SK-N-SH (cell line): Measurements from ENCODE around the gene PSMG4. TPM values are rescaled to one million over a fixed set of nuclear protein-coding genes. Genes with fewer than 3 reads are reported as not detected.

ENCODE experiments used
- CTCF ChIA-PET: fragments of 300-600, 350-600 bp; formaldehyde crosslinking; extraction: SDS; loops from one replicate; lab custom pipeline; 2021; lab: Yijun Ruan, JAX
- POLR2A ChIA-PET: fragments of 350-600 bp; sonication (Branson Sonifier 250); formaldehyde crosslinking; extraction: SDS; loops from one replicate; lab custom pipeline; 2020; ENCODE audit warnings: antibody characterized with exemption, inconsistent platforms; lab: Yijun Ruan, JAX
- DNase-seq: peaks from one replicate; pipeline ENCODE4 v3.0.0; 2012
- H2AFZ ChIP-seq: fragments of 200-600 bp; sonication (generic); 2 replicates; pipeline ENCODE4 v1.8.1; 2016; ENCODE audit warnings: antibody characterized with exemption, mild to moderate bottlenecking, low read depth
- H3F3A ChIP-seq: fragments of 200-600 bp; sonication (generic); replicated peaks from 2 replicates; pipeline ENCODE3; 2016; ENCODE audit warnings: antibody characterized with exemption, mild to moderate bottlenecking; ENCODE audit not compliant: insufficient read depth
- H3K27ac ChIP-seq, 2 experiments: fragments of 200-500 bp in 1 of 2; fragments of 200-600 bp in 1 of 2; sonication (Bioruptor generic) in 1 of 2; sonication (generic), shearing (Covaris generic) in 1 of 2; 2 replicates each; pipeline versions ENCODE4 v1.5.1 to v1.6.1; 2014 to 2016; ENCODE audit warnings: low read depth in 2 of 2, inconsistent platforms in 1 of 2, low read length in 1 of 2, mild to moderate bottlenecking in 1 of 2, mixed read lengths in 1 of 2
- H3K27me3 ChIP-seq: fragments of 200-600 bp; sonication (generic), shearing (Covaris generic); 2 replicates; pipeline ENCODE4 v1.6.1; 2016; ENCODE audit warnings: mixed run types; ENCODE audit not compliant: insufficient read depth
- H3K36me3 ChIP-seq, 2 experiments: fragments of 200-500 bp in 1 of 2; fragments of 200-600 bp in 1 of 2; sonication (Bioruptor generic) in 1 of 2; sonication (generic) in 1 of 2; replicated peaks in 1 of 2; 2 replicates each; pipeline versions ENCODE3 to v1.5.1; 2014 to 2016; ENCODE audit warnings: low read length in 1 of 2, mild to moderate bottlenecking in 1 of 2; ENCODE audit not compliant: insufficient read depth in 2 of 2, control insufficient read depth in 1 of 2
- H3K4me1 ChIP-seq, 2 experiments: fragments of 200-500 bp in 1 of 2; fragments of 200-600 bp in 1 of 2; sonication (Bioruptor generic) in 1 of 2; sonication (generic), shearing (Covaris generic) in 1 of 2; 2 replicates each; pipeline versions ENCODE4 v1.5.1 to v1.6.1; 2014 to 2016; ENCODE audit warnings: low read depth in 1 of 2, low read length in 1 of 2, mixed run types in 1 of 2; ENCODE audit not compliant: insufficient read depth in 2 of 2, control insufficient read depth in 1 of 2
- H3K4me2 ChIP-seq: fragments of 200-600 bp; sonication (generic), shearing (Covaris generic); 2 replicates; pipeline ENCODE4 v1.6.1; 2017; ENCODE audit warnings: mixed run types
- H3K4me3 ChIP-seq, 2 experiments: fragments of 200-500 bp in 1 of 2; fragments of 200-600 bp in 1 of 2; sonication (Bioruptor generic) in 1 of 2; sonication (generic), shearing (Covaris generic) in 1 of 2; 2 replicates each; pipeline versions ENCODE4 v1.5.1 to v1.8.1; 2014 to 2016; ENCODE audit warnings: low read depth in 2 of 2, inconsistent platforms in 1 of 2, low read length in 1 of 2, mild to moderate bottlenecking in 1 of 2, mixed read lengths in 1 of 2, moderate library complexity in 1 of 2
- H3K79me2 ChIP-seq: fragments of 200-600 bp; sonication (generic); 2 replicates; pipeline ENCODE4 v1.8.1; 2017; ENCODE audit warnings: mild to moderate bottlenecking; ENCODE audit not compliant: insufficient read depth
- H3K9ac ChIP-seq: fragments of 200-600 bp; sonication (generic); 2 replicates; pipeline ENCODE4 v1.6.1; 2017; ENCODE audit warnings: mixed run types
- H3K9me2 ChIP-seq: fragments of 200-600 bp; sonication (generic); 2 replicates; pipeline ENCODE4 v1.6.1; 2017; ENCODE audit warnings: mixed run types
- H3K9me3 ChIP-seq: fragments of 200-600 bp; sonication (generic); 2 replicates; pipeline ENCODE4 v1.6.1; 2017; ENCODE audit warnings: mixed run types, mild to moderate bottlenecking, moderate library complexity
- H4K20me1 ChIP-seq: fragments of 200-600 bp; sonication (generic); 2 replicates; pipeline ENCODE4 v1.6.1; 2017; ENCODE audit warnings: mild to moderate bottlenecking, mixed run types; ENCODE audit not compliant: insufficient read depth
- CHD2 ChIP-seq: fragments of 150-350 bp; IDR thresholded peaks from 2 replicates; pipeline ENCODE4 v1.6.1; 2018; ENCODE audit warnings: low read length; ENCODE audit not compliant: partially characterized antibody
- CTCF ChIP-seq: fragments of 200-600 bp; sonication (generic); IDR thresholded peaks from 2 replicates; pipeline ENCODE4 v1.6.1; 2017; ENCODE audit warnings: antibody characterized with exemption, mild to moderate bottlenecking, moderate library complexity
- EP300 ChIP-seq, 2 experiments: IDR thresholded peaks; 2 replicates each; pipeline versions ENCODE4 v1.4.0 to v1.6.1; 2012; ENCODE audit warnings: borderline replicate concordance in 1 of 2, low read depth in 1 of 2, low read length in 1 of 2
- FOSL2 ChIP-seq: IDR thresholded peaks from 2 replicates; pipeline ENCODE4 v1.4.0; 2012; ENCODE audit warnings: low read depth, mild to moderate bottlenecking, moderate library complexity, borderline replicate concordance
- FOXJ3 ChIP-seq: sonication (generic); formaldehyde crosslinking; IDR thresholded peaks from 2 replicates; pipeline ENCODE4 v1.5.1; 2020; ENCODE audit warnings: mild to moderate bottlenecking, missing genetic modification reagents
- FOXM1 ChIP-seq: IDR thresholded peaks from 2 replicates; pipeline ENCODE4 v1.4.0; 2012; ENCODE audit warnings: low read depth, mild to moderate bottlenecking
- GATA2 ChIP-seq: sonication (generic); formaldehyde crosslinking; IDR thresholded peaks from 2 replicates; pipeline ENCODE4 v1.5.0; 2020; ENCODE audit warnings: mild to moderate bottlenecking, missing genetic modification reagents
- IRF3 ChIP-seq: fragments of 150-350 bp; IDR thresholded peaks from 2 replicates; pipeline ENCODE4 v1.6.1; 2016; ENCODE audit warnings: mild to moderate bottlenecking, low read depth, low read length
- JUND ChIP-seq: IDR thresholded peaks from 2 replicates; pipeline ENCODE4 v1.4.0; 2012
- MAX ChIP-seq: IDR thresholded peaks from 2 replicates; pipeline ENCODE4 v1.4.0; 2012; ENCODE audit warnings: low read depth
- RAD21 ChIP-seq: IDR thresholded peaks from 2 replicates; pipeline ENCODE4 v1.6.1; 2012; ENCODE audit warnings: mild to moderate bottlenecking, low read length
- RCOR1 ChIP-seq: fragments of 150-350 bp; IDR thresholded peaks from 2 replicates; pipeline ENCODE4 v1.6.1; 2017; ENCODE audit warnings: antibody characterized with exemption, low read length
- REST ChIP-seq: IDR thresholded peaks from 2 replicates; pipeline ENCODE4 v1.6.1; 2012; ENCODE audit warnings: mild to moderate bottlenecking, low read depth, low read length, moderate library complexity
- RFX5 ChIP-seq: IDR thresholded peaks from 2 replicates; pipeline ENCODE4 v1.6.1; 2012; ENCODE audit warnings: mild to moderate bottlenecking, improper control_type of control experiment, low read length
- SIN3A ChIP-seq: IDR thresholded peaks from 2 replicates; pipeline ENCODE4 v1.6.1; 2012; ENCODE audit warnings: low read depth, mild to moderate bottlenecking, low read length, moderate library complexity, borderline replicate concordance
- SMC3 ChIP-seq: IDR thresholded peaks from 2 replicates; pipeline ENCODE4 v1.6.1; 2012; ENCODE audit warnings: low read depth, low read length, improper control_type of control experiment
- TAF1 ChIP-seq: IDR thresholded peaks from 2 replicates; pipeline ENCODE4 v1.6.1; 2012; ENCODE audit warnings: low read depth, mild to moderate bottlenecking, low read length, moderate library complexity, borderline replicate concordance
- TCF12 ChIP-seq: IDR thresholded peaks from 2 replicates; pipeline ENCODE4 v1.4.0; 2012
- TEAD4 ChIP-seq: IDR thresholded peaks from 2 replicates; pipeline ENCODE4 v1.4.0; 2012; ENCODE audit warnings: mild to moderate bottlenecking, borderline replicate concordance; ENCODE audit not compliant: insufficient read depth
- YY1 ChIP-seq: IDR thresholded peaks from 2 replicates; pipeline ENCODE4 v1.4.0; 2012; ENCODE audit warnings: low read depth, mild to moderate bottlenecking
- WGBS: methylation state at CpG from one replicate; pipeline ENCODE4 v1.1.6; 2017; ENCODE audit warnings: low lambda C conversion rate; 5-methylcytosine and 5-hydroxymethylcytosine counted together
- polyA plus RNA-seq, 3 experiments: library from polyadenylated mRNA; depleted of rRNA; stranded (reverse); fragments of >200 nt; gene quantifications; 2 replicates each; pipeline ENCODE4 v1.2.3, GENCODE V29; 2012
- TF ChIP-seq, protein P1 (sequence below): IDR thresholded peaks from 2 replicates; pipeline ENCODE4 v1.4.0; 2012; ENCODE audit warnings: low read depth, borderline replicate concordance

The PSMG4 gene
- polyA plus RNA-seq, 1 of the 3 experiments (the other 2 are of a cell fraction): 61.3 TPM

GRCh38 chr6:3297909-3298308, 39.2 kb downstream of the PSMG4 start (continued):
- TF ChIP-seq REST: no peak
- TF ChIP-seq IRF3: no peak

DNA sequence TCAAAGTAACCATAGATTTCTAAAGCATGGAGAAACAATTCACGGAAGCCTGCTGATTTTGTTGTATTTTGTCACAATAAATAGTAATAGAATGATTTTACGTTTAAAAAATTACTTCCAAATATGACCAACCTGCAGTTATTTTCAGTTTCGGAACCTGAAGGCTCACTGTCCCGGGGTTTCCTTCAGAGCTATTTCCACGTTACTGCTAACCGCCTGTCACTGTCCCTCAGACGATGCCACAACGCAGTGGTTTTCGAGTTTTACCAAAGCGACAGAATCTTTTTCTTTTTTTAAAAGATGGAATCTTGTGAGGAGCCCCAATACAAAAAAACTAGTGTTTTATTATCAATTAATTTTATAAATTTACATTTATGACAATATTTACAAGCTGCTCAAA, 40.5 kb downstream of the PSMG4 start:
- Histone ChIP-seq H3K36me3 (no peaks in the 10 kb centered on the region), H3K27ac (no peak overlapping the region), H3K4me1 (peaks cover 0 to 11% of the 10 kb centered on the region in 2 experiments; a peak in 1 of 4 replicates), H2AFZ (no peak overlapping the region), H3K27me3 (peaks cover 19% of the 10 kb centered on the region; the same call in 1 of the 2 replicates), H3F3A (no peaks in the 10 kb centered on the region), H3K9ac (no peak overlapping the region), H3K9me2 (no peaks in the 10 kb centered on the region), H3K9me3 (no peaks in the 10 kb centered on the region), H3K4me2 (no peak overlapping the region), H3K79me2 (no peaks in the 10 kb centered on the region), H3K4me3 (no peak overlapping the region), H4K20me1 (no peaks in the 10 kb centered on the region)
- 77% methylated on average over 10 of the region's 10 CpGs for WGBS
- no peak for DNase-seq
- TF ChIP-seq FOXJ3 (CRISPR knock-in tag) (no peak), TCF12 (no peak), RAD21 (no peak), CTCF (no peak), FOSL2 (no peak), FOXM1 (no peak), SMC3 (no peak), RFX5 (no peak), GATA2 (CRISPR knock-in tag) (no peak), RCOR1 (no peak), JUND (no peak), TEAD4 (no peak), IRF3 (no peak), MAX (no peak), SIN3A (no peak), EP300 (IDR thresholded peaks at IDR 0.05; ENCODE audit: borderline replicate concordance in 1 of 2, low read depth in 1 of 2, low read length in 1 of 2) (no peak), YY1 (no peak), TAF1 (no peak), CHD2 (no peak)
- TF ChIP-seq, protein P1, sequence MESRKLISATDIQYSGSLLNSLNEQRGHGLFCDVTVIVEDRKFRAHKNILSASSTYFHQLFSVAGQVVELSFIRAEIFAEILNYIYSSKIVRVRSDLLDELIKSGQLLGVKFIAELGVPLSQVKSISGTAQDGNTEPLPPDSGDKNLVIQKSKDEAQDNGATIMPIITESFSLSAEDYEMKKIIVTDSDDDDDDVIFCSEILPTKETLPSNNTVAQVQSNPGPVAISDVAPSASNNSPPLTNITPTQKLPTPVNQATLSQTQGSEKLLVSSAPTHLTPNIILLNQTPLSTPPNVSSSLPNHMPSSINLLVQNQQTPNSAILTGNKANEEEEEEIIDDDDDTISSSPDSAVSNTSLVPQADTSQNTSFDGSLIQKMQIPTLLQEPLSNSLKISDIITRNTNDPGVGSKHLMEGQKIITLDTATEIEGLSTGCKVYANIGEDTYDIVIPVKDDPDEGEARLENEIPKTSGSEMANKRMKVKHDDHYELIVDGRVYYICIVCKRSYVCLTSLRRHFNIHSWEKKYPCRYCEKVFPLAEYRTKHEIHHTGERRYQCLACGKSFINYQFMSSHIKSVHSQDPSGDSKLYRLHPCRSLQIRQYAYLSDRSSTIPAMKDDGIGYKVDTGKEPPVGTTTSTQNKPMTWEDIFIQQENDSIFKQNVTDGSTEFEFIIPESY: no peak
- CTCF ChIA-PET: interaction anchor here (0.6 to 1.5 kb wide), 5 partner anchors 12 to 1090 kb away, joined by 3 to 4 read pairs (median 3); no protein-coding TSS in a partner anchor
- POLR2A ChIA-PET: no interaction called here
